GM18505 (cell line): ENCODE data around the gene ADGRL2.

Experiments
- ATAC-seq: cut with Tn5 transposase; IDR thresholded peaks from one replicate; pipeline ENCODE4 v1.9.1; 2021; ENCODE audit not compliant: unreplicated experiment
- POLR2A ChIP-seq: IDR thresholded peaks from 4 replicates; pipeline ENCODE4 v1.6.1; 2011; ENCODE audit warnings: borderline replicate concordance; ENCODE audit not compliant: insufficient read depth, insufficient read length; ENCODE audit errors: extremely low read depth

Gene ADGRL2

DNA sequence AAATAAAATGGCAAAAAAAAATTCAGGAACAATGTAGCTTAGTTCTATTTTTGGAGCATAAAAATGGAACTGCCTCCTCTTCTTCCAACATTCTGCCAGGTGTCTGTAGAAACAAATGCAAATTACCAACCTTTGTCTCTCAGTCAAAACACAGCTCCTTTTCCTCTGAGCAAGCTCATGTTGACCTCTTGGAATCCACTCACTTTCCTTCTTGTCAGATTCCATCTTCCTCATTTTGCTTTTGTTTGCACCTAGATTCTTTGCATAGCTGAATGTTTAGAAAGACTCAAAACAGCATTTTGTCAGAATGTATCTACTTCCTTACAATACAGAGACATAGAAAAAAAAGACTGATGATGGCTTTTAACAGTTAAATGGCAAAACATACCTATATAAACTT lies 178.2 kb downstream of the ADGRL2 start:
- TF ChIP-seq POLR2A, result no peak
- no peak for ATAC-seq

DNA sequence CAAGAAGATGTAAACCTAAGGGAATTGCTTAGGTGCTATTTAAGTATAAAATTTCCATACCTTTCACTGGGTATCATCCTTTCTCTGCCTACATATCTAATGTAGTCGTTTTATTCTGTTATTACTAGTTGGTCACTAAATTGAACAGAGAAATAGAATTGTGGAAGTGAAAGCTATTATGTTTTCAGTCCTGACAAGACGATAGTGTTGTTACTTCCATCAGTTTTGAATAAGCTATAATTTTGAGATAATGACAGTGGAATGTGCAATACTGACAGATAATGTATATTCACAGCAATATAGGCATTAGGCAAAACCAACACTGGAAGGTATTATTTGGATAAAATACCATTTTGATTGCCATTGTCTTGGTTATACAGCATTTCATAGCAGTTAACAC lies 181.8 kb downstream of the ADGRL2 start:
- no peak for ATAC-seq
- TF ChIP-seq POLR2A, result no peak

DNA sequence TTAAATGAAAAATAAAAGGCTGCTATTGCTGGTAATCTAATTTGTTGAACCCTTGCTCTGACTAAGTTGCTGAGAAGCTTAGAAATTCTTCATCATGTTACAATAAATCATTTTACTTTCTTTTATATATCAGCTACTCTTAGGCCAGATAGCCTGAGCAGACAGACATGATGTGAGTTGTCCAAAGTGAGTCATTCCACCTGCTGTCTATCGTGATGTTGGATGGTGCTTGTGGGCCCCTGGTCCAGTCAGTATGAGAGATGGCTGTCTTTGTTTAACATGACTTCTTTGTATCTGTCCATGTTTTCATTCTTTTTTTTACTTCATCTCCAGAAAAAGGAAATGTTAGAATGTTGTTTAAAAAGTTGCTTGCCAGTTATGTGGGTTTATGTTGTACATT lies 188.8 kb downstream of the ADGRL2 start:
- no peak for TF ChIP-seq POLR2A
- no peak for ATAC-seq

DNA sequence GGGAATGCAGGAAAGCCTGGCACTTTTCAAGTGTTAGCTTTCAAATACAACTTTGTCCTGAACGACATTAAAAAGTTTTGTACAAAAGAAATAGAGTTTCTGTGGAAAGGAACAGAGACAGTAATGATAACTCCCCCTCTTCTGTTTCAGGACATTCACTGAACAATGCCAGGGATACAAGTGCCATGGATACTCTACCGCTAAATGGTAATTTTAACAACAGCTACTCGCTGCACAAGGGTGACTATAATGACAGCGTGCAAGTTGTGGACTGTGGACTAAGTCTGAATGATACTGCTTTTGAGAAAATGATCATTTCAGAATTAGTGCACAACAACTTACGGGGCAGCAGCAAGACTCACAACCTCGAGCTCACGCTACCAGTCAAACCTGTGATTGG lies 189.5 kb downstream of the ADGRL2 start:
- ATAC-seq, result no peak
- TF ChIP-seq POLR2A, result no peak

DNA sequence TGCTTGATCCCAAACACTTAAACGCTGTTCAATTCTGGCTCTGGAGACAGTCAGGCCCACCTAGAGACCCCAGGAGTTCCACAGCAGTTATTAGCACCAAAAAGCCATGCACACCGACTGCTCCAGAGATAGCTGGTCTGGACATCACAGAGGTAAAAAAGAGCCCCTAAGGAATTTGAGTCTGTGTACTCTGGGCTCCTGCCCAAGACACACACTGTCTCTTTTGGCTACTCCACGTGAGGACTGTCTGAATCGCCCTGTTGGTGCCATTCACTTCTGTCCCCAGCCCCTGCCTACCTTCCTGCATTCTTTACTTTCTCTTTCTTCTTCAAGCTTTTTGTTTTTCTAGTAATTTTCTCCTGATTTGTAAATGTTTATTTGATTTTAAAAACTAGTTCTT lies 197.4 kb downstream of the ADGRL2 start:
- no peak for ATAC-seq
- no peak for TF ChIP-seq POLR2A

DNA sequence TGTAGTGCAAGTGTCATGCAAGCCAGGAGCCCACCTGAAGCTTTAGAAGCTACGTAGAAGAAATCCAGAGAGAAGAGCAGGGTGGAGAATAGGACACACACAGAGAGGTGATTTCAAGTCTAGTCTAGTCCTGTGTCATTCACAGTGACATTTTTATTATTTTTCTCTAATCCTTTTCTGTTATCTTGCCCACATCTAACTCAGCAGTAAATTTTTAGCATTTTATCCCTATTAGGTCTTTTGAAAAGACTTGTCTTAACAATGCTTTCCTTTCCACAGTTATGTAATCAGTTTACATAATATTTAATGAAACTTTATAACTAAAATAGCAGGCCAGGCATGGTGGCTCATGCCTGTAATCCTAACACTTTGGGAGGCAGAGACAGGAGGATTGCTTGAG lies 198.6 kb downstream of the ADGRL2 start:
- TF ChIP-seq POLR2A, result no peak
- ATAC-seq, result no peak

DNA sequence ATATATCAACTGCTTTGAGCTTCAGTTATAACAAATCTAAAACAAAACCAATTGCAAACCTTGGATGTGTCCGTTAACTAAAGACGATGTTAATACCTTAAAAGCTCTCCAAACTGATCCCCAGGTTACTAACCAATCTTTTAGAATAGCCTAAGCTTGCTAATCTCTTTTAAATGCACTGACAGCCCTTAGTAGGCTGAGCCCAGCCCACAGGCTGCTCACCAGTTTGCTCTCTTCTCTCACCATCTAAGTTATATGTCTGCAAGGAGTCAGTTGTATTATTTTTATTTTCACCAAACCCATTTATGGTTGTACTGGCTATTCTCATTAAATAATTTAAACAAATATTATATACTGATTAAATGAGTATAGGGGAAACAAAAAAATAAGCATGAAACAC lies 199.5 kb downstream of the ADGRL2 start:
- ATAC-seq, result no peak

DNA sequence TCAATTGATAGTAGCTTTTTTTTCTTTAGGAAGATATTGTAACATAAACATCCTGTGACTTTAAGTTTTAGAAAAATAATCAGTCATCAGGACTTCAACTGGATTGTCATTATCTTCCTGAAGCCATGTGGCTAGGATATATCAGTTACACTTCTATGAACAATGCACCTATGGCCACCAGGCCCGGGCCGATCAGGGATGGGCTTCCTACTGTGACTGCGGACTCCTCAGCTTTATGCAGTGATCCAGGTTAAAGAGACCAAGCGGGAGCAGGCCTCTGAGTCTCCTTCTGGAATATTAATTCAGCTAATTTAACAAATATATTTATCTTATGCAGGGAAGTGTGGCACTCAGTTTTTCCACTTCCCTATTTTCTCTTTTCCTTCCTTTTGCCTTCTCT lies 200.6 kb downstream of the ADGRL2 start:
- no peak for TF ChIP-seq POLR2A
- no peak for ATAC-seq

More for the DNA sequence above, 199.5 kb downstream of the ADGRL2 start:
- no peak for TF ChIP-seq POLR2A

DNA sequence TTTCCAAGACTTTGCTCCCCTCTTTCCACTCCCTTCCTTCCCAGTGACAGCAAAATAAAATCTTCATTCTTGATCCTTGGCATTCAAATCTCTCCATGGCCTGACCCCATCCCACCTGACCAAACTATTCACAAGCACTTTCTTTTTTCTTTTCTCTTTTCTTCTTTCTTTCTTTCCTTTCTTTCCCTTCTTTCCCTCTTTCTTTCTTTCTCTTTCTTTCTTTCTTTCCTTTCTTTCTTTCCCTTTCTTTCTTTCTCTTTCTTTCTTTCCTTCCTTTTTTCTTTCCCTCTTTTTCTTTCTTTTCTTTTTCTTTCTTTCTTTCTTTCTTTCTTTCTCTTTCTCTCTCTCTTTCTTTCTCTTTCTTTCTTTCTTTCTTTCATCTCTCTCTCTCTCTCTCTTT lies 207.1 kb downstream of the ADGRL2 start:
- ATAC-seq, result no peak
- TF ChIP-seq POLR2A, result no peak

DNA sequence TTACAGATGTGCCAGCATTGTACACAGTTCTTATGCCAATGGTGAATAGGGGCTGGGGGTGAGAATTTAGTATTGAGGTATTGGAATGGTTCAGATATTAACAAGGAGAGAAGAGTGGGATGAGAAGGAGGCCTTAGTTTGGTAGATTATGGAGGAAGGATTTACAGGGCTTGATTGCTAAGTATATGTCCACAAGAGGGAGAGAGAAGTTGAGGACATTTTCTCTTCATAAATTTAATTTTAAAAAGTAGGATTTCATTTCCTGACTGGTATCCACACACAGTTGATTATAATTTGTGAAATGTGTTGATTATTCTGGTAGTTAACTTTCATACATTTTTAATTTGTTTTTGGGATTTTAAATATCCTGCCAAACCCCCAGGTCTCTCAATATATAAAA lies 213.0 kb downstream of the ADGRL2 start:
- TF ChIP-seq POLR2A, result no peak
- ATAC-seq, result no peak

DNA sequence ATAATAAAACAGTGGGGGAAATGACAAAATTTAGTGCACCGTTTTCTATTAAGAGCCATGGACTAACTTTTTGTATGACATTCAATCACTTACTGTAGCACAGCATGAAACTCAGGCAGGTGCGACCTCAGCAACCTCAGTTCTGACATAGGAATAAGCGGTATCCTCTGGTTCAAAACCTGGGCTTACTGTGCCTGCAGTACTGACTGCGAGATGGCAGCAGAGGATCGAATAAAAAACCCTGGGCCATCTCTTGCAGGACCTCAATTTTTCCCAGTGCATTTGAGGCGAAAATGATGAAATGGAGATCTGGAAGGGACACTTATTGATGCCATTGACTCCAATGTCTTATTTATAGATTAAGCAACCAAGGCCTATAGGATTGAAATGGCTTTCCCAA lies 214.7 kb downstream of the ADGRL2 start:
- no peak for ATAC-seq
- no peak for TF ChIP-seq POLR2A

DNA sequence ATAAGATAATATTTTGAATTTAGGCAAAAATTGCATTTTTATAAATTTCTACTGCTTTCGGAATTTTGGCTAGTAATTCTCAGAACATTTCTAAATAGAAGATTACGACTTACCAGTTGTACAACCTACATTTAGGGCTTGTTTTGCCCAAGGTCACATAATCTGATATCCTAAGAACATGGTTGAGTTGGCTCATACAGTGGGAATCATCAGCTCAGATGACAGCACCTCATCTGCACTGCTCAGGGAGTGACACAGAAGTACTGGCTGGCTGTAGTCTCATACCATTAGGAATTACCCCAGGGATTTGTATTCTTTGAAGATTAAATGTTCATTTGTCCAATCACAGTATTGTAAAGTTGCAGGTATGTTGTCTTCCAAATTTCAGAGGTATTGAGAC lies 217.6 kb downstream of the ADGRL2 start:
- no peak for ATAC-seq
- TF ChIP-seq POLR2A, result no peak

DNA sequence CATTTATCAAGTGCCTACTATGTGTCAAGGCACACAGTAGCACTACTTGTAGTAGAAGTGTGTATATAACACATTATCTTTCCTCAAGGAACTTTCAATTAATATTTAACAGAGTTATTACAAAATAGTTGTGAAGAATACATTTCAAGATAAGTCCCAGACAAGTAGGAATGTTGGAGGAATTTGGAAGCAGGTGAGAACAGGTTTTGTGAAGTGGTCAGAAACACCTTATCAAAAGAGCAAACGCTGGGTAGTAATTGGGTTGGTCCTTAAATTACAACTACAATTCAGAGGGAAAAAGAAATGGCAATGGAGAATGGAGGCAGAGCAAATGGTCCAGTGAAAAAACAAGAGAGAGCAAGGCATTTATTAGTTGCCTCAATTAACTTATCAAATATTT lies 218.8 kb downstream of the ADGRL2 start:
- TF ChIP-seq POLR2A, result no peak
- ATAC-seq, result no peak

DNA sequence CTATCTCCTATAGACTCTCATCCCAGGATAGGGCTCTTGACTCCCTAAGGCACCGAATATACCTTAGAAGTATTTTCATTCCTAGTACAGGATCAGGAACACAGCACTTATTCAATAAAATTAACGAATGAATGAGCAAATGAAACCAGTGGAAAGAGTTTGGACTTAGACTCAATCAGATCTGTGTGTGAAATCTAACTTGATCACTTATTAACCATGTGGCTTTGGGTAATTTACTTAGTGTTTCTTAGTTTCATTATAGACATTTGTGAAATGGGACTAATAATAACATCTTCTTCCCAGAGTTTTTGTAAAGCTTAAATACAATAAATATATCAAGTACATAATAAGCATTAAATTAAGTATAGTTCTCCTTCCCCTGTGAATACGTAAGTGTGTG lies 230.1 kb downstream of the ADGRL2 start:
- ATAC-seq, result no peak
- no peak for TF ChIP-seq POLR2A

DNA sequence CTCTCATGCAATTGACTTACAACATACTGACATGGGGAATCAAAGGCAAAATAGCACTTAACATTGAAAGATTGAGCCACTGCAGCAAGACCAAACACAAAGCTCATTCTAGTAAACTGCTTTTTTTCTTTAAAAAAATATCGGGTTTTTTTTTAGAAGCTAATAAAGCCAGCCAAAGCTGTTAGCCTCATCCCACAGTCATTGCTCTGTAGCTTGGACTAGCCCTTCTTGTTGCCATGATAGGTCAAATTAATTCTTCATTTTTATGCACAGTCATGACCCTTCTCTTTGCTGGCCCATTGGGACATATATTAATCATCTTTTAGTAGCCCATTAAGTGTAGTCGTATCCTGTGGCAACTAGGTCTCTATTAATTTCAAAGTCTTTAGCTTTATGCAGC lies 231.3 kb downstream of the ADGRL2 start:
- no peak for ATAC-seq

More for the DNA sequence above, 231.3 kb downstream of the ADGRL2 start:
- TF ChIP-seq POLR2A, result no peak
